LNCAP (cell line): ENCODE data around the gene EEA1.

Experiments used
- CTCF ChIP-seq: fragments of 450-650 bp; IDR thresholded peaks from 2 replicates; pipeline ENCODE4 v1.5.1; 2017; ENCODE audit warnings: mild to moderate bottlenecking

EEA1 gene

GRCh38 chr12:92930421-92930820, 1.3 kb upstream of the EEA1 start:
- TF ChIP-seq CTCF, result no peak

- no peak for TF ChIP-seq CTCF
These were observed 888 bp upstream of the EEA1 start for GRCh38 chr12:92929983-92930382.

DNA sequence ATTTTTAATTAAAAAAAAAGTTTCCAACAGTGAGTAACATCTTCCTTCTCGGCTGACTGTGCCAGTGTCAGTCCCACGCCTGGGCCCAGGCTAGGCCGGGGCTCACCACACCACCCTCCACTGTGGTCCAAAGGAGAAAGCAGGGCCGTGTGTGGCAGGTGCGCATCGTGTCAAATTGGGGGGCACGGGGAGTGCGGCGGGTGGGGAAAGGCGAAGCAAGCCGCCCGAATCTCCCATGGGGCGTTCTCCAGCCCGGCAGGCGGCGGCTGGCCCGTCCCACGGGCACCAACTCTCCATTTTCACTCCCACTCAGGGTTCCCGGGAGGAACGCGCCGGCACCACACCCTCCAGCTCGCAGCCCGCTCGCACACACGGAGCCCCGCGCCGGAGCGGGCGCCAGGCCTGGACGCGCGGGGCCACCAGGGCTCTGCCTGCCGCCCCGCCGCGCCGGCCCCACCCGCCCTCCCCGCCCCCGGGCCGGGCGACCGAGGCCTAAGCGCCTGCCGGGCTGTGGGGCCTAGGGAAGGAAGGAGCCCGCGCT, 604 bp downstream of the EEA1 start:
- TF ChIP-seq CTCF, result no peak

DNA sequence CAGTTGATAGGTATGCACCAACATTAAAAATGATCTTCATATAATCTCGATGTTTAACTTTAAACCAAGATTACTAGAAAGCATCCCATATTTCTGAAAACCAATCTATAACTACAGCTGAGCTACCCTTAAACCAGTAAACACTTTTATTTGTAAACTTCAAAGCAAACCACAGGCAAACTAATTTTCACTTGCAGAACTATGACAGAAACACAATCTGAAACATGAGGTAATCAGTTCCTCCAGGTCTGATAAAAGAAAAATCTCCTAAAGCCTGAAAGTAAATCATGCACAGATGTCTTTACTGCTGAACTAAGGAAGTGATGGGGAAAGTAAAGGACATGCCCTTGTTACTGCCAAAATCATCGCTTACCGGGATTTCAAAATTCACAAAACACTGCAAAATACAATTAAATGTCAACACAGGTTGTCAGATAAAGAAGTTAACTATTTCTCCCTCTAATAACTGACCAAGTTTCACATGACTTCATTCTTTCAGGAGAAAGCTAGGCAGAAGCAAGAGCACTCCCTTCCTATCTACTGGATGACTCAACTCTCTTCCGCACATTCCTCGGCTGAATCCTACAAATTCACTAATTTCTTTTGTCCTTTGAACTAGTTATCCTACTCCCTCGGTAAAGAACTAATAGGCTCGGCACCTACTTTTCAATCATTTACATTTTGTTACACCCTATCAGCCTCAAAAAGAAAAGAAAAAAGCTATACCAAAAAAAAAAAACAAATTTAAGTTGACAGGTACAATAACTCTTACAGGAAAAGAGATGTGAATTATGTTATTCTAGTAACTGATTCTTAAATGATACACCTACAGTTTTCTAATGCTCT, 1.4 kb downstream of the EEA1 start:
- no peak for TF ChIP-seq CTCF

DNA sequence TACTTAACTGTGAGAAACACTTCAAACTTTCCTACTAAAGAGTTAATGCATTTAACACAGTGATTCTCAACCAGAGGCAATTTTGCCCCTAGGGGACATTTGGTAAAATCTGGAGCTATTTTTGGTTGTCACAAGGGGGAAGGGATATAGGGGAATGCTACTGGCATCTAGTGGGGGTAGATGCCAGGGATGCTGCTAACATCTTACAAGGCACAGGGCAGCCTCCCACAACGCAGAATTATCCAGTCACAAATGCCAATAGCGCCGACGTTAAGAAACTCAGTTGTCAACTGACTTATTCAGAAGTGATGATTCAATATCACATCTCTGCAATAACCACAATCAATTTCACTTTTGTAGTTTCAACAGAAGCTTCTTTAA, 2.0 kb downstream of the EEA1 start:
- TF ChIP-seq CTCF, result no peak

DNA sequence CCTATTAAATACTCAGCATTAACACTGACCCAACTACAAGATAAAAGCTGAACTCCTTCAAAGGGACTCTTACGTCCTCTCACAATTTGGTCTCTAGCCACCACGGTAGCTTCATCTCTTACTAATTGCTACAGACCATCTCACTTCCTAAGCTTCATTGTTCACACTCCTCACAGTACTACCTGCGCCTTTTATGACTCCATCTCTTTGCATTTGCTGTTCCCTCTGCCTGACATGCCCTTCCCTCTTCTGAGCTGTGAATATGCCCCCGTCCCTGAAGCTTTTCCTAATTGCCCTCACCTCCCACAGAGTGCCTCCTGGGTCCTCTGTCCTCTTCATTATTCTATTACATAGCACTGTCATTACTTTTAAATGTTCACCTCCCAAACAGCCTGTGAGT, 2.5 kb downstream of the EEA1 start:
- TF ChIP-seq CTCF, result no peak

DNA sequence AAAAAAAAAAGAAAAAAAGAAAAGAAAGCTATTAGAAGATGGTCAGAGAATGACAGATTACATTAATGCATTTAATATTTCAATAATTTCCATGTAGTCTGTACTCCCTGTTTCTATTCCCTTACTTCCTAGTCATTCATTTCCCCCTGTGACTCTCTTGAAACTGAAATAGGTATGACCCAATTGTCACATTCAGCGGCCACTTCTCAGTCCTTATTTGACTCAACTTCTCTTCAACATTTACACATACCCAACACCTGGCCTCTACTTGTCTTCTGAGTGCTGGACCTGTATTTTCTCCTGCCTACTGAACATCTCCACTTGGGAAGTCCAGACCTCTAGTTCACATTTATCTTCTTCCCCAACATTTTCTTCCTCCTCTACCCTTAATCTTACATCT, 7.2 kb downstream of the EEA1 start:
- no peak for TF ChIP-seq CTCF

DNA sequence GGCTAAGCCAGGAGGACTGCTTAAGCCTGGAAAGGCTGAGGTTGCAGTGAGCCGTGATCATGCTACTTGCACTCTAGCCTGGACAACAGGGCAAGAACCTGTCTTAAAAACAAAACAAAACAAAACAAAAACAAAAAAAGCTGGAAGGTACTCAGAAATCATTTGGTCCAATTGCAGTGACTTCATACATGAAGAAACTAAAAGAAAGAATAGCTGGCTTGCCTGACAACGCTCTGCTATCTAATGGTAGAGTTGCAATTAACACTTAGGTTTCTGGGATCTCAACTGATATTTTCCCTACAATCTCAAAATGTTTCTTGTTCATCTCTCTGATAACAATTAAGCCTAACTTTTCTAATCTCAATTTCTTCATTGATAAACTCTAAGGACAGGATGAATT, 13.7 kb downstream of the EEA1 start:
- TF ChIP-seq CTCF, result no peak
